ENCODE results near the gene RFXANK.

GRCh38 chr19:19151418-19151817, 40.6 kb upstream of the RFXANK start:
- TF ChIP-seq CTCF (conservative IDR thresholded peaks at IDR 0.05; ENCODE audit: low read length), result no peak
- TF ChIP-seq EZH2phosphoT487 (IDR thresholded peaks at IDR 0.05; ENCODE audit: borderline replicate concordance), result no peak

All from Loucy (cell line).